Transverse colon (tissue), 3 donors: ENCODE data around the gene BEST2.
A peak's percentile ranks its signal among the peaks of the same experiment; 100 is the strongest.

Experiments
- EP300 ChIP-seq: sonication (generic); formaldehyde crosslinking; IDR thresholded peaks from one replicate; pipeline ENCODE4 v1.6.1; 2017; ENCODE audit warnings: antibody characterized with exemption, low read depth
- POLR2A ChIP-seq: fragments of 450-650 bp; IDR thresholded peaks from one replicate; pipeline ENCODE4 v1.6.1; 2016; ENCODE audit warnings: antibody characterized with exemption, mild to moderate bottlenecking, moderate library complexity
- TF ChIP-seq, protein P1 (sequence below), 5 experiments: fragments of 200-600 bp in 3 of 5; fragments of 450-650 bp in 2 of 5; sonication (generic) in 3 of 5; IDR thresholded peaks; 1 replicate in 2 of 5; 2 replicates in 3 of 5; pipeline ENCODE4 v1.5.1; 2016 to 2017; ENCODE audit warnings: antibody characterized with exemption in 5 of 5, inconsistent platforms in 3 of 5, mild to moderate bottlenecking in 2 of 5, moderate library complexity in 1 of 5

DNA sequence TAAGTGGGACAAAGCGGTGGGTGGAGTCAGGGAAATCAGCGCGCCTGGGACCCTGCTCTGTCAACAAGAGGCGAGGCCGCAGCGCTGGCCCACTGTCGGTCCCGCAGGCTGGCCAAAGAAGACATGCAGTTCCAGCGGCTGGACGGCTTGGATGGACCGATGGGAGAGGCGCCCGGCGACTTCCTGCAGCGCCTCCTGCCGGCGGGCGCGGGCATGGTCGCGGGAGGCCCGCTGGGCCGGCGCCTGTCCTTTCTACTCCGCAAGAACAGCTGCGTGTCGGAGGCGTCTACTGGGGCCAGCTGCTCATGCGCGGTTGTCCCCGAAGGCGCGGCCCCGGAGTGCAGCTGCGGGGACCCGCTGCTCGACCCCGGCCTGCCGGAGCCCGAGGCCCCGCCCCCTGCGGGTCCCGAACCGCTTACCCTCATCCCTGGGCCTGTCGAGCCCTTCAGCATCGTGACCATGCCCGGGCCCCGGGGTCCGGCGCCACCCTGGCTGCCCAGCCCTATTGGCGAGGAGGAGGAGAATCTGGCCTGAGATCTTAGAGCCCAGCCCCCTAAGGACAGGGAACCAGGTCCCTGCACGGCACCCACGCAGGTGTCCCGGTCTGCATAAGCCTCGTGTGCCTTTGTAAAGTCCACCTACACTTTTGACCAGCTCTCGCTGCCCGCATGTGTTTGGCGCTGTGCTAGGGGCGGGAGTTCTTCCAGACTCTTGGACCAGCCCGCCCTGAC lies 6.1 kb downstream of the BEST2 start:
- TF ChIP-seq, protein P1, sequence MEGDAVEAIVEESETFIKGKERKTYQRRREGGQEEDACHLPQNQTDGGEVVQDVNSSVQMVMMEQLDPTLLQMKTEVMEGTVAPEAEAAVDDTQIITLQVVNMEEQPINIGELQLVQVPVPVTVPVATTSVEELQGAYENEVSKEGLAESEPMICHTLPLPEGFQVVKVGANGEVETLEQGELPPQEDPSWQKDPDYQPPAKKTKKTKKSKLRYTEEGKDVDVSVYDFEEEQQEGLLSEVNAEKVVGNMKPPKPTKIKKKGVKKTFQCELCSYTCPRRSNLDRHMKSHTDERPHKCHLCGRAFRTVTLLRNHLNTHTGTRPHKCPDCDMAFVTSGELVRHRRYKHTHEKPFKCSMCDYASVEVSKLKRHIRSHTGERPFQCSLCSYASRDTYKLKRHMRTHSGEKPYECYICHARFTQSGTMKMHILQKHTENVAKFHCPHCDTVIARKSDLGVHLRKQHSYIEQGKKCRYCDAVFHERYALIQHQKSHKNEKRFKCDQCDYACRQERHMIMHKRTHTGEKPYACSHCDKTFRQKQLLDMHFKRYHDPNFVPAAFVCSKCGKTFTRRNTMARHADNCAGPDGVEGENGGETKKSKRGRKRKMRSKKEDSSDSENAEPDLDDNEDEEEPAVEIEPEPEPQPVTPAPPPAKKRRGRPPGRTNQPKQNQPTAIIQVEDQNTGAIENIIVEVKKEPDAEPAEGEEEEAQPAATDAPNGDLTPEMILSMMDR (IDR thresholded peaks at IDR 0.05): peak; percentile 88 to 97 (median 92)
- TF ChIP-seq EP300 (no peak), POLR2A (peak; percentile 16)
